ENCODE measurements around the gene EGLN1.

The EGLN1 gene

GRCh38 chr1:231420959-231421545 lies 1.0 kb downstream of the EGLN1 start:
- no peak for DNase-seq

DNA sequence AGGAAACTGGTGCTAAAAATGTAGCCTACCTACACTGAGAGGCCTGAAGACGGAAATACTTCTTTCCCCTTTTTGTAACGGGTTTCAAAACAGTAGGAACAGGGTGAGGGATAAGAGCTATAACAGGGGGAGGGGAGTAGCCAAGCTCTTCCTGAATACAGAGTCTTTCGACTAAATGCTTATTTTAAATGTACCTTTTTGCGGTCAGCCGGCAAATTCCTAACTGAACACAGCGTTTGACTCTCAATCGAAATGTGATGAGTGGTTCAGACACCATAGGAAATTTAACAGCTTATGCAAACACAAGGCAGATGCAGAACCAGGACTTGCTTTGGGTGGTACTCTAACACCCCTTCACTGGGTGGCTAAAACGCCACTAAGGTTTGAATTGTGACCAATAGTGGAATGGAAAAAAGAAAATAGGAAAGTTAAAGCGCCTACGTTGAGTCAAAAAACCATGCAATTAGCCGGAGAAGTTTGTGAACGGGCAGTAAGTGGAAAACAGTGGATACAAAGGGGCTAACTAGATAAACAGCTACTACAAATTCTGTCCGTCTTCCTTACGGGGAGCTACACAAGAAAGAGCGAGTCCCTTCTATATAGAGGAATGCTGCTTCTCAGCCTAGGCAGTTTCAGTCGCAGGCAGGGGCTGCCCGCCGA lies 1.7 kb downstream of the EGLN1 start:
- DNase-seq: no peak

- no peak for DNase-seq
Observed at GRCh38 chr1:231419738-231420298, 2.3 kb downstream of the EGLN1 start.

DNA sequence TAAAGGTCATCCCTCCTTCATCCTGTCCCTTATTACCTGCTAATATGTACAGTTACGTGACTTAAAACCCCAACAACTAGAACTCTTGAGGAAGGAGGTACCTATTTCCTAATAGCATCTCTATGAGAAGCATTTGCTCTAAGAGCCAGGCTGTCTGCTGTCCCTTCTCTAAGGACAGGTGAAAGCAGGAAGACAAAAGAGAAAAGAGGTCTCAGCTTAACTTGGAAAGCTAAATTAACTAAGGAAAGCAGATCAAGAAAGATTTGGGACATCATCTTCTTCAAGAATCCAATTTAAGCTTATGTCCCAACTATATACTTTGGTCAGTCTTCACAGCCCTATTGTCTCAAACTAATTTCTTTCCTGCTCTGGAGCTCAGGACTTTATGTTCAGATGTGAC lies 2.9 kb downstream of the EGLN1 start:
- DNase-seq: no peak

GRCh38 chr1:231418741-231419107 lies 3.4 kb downstream of the EGLN1 start:
- no peak for DNase-seq

GRCh38 chr1:231418101-231418740 lies 3.9 kb downstream of the EGLN1 start:
- no peak for DNase-seq

DNA sequence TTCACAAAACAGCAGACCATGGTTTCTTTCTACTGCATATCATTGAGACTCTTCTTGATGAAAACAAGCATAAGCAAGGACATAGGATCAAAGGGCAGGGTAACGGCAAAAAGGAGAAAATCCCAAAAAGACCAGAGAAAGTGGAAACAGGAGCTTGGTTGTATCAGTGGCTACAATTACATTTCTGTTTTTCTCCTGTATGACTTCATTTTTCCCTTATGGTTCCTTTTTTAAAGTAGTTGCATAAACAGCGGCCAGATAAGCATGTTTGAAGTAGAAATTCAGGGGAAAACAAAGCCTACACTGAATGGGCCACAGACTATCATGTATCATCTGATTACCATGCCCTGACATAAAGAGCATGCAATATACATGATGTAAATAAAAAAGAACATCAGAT lies 4.6 kb downstream of the EGLN1 start:
- DNase-seq: no peak

DNA sequence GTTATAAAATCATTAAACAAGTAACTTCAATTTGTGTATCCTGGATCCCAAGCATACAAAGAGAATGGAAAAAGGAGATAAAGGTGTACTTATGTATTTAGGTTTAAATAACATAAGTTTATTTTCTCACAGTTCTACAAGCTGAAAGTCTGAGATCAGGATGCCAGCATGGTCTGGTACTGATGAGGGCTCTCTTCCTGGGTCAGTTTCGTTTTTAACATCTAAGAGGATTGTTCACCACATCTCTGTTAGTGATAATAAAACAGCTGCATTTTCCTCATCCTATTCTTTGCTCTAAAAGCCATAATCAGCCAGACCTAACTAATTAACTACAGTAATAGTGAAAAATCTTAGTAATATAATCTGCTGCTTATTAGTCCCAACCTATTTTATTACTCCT lies 5.2 kb downstream of the EGLN1 start:
- DNase-seq: no peak

GRCh38 chr1:231415018-231415583 lies 7.0 kb downstream of the EGLN1 start:
- DNase-seq: no peak

DNA sequence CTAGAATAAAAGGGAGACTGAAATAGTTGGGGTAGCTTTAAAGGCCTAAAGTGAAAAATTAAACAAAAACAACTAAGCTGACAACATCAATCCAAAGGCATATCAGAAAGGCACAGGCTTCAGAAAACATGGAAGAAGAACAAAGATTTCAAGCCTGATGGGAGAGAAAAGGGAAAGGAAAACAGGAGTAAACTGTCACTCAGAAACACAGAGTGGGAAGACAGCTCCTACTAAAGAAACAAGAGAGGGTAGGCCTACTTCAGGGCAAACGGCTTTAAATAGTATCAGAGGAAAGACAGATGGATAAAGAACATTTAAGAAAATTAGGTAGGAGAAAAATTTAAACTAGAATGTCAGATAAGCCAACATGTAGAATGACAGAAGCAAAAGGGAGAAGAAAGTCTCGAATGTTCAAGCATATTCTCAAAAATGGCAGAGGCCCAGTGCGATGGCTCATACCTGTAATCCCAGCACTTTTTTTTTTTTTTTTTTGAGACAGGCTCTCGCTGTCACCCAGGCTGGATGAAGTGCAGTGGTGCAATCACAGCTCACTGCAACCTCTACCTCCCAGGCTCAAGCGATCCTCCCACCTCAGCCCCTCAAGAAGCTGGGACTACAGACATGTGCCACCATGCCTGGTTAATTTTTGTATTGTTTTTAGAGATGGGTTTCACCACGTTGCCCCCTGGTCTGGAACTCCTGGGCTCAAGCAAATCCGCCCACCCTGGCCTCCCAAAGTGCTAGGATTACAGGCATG lies 7.6 kb downstream of the EGLN1 start:
- DNase-seq: no peak

- DNase-seq: no peak
Observed at GRCh38 chr1:231413749-231414082, 8.4 kb downstream of the EGLN1 start.

- no peak for DNase-seq
Observed at GRCh38 chr1:231411036-231411531, 11.0 kb downstream of the EGLN1 start.

DNA sequence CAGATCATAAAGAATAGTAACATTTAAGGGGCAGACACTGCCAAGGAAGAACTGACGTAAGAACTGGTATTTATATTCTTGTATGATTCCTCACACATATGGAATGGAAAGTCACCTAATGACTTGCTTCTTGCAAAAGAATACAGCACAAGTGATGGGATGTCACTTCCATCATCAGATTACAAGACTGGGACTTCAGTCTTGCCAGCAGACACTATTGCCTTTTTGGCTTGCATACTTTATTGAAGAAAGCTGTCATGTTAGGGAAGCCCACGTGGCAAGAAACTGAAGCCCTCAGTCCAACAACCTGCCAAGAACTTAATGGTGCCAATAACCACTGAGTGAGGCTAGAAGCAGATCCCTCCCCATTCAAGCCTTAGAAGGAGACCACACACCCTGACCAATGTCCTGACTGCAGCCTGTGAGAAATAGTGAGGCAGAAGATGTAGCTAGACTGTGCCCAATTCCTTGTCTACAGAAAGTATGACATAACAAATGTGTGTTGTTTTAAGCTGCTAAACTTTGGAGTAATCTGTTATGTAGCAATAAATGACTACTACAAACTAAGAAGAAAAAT lies 12.0 kb downstream of the EGLN1 start:
- no peak for DNase-seq

- no peak for DNase-seq
Observed at GRCh38 chr1:231408528-231409094, 13.5 kb downstream of the EGLN1 start.

- DNase-seq: no peak
Observed at GRCh38 chr1:231407547-231408396, 14.3 kb downstream of the EGLN1 start.

DNA sequence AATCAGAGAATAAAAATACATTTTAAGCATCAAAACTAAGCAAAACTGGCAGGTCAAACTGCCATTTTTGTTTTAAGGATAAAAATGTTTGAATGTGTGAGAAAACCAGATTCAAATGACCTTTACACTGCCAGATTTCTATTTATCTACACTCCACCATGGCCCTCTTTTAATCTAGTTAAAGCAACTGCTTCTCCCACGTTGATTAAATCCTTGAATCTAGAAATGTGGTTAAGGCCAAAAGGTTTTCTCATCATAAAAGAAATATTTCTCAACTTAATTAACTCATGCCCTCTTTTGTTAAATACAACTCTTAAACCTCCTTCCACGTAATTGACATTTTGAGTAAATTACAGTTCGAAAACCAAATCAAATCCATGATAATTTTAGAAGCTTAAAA lies 15.0 kb downstream of the EGLN1 start:
- no peak for DNase-seq

DNA sequence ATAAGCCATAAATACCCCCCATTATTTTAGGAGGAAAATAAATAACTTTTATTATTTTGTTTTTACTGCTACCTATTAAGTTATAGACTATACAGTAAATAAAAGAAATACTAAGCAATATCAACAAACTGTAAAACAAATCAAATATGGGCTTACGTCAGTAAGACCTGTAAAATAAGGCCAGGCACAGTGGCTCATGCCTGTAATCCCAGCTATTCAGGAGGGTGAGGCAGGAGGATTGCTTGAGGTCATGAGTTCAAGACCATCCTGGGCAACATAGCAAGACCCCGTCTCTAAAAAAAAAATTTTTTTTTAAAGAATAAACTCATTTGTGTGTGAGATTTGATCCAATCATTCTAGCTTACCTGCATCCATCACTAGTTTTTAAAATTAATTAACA lies 17.8 kb downstream of the EGLN1 start:
- no peak for DNase-seq

- no peak for DNase-seq
Observed at GRCh38 chr1:231401478-231401877, 20.6 kb downstream of the EGLN1 start.

DNA sequence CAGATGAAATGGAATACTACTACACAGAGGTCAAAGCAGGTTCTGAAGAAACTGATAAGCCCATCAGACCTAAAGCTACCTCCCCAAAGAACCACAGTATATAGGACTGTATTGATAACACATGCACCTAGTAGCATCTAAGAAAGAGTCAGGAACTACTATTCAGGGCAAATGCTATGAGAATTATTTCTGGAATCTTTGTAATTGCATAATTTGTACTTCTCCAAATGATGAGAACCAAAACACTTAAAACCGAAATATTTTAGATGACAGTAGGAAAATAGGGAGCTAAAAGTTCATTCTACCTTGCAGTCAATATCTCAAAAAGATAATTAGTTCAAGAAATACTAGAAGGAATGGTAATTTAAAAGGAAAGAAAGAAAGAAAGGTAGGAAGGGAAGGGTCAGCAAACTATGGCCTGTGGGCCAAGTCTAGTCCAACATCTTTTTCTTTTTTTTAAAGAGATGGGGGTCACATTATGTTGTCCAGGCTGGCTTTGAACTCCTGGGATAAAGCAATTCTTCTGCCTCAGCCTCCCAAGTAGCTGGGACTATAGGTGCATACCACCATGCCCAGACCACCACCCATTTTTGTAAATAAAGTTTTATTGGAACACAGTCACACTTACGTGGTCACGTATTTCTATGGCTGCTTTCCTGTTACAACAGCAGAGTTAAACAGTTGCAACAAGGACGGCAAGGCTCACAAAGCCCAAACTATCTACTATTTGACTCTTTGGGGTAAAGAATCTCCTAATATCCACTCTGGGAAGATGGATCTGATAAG lies 24.0 kb downstream of the EGLN1 start:
- no peak for DNase-seq

DNA sequence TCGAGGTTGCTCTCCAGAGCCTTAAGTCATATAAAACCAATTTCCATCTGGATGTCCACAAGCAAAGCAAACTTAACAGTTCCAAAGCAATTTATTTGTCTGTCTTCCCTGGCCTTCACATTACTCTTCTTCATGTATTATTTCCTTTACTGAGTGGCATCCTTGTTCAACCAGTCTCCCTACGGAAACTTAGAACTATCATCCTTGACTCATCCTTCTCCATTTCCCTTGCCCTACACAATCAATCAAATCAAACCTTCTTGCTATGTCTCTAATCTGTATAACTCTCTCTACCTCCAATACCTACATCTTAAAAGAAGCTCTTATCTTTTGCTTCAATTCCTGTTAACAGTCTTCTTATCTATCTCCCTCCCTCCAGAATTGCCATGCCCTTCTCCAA lies 25.4 kb downstream of the EGLN1 start:
- DNase-seq: no peak

GRCh38 chr1:231395998-231396390 lies 26.1 kb downstream of the EGLN1 start:
- DNase-seq: no peak
